Skeletal muscle cell (primary cell): ENCODE data around the gene LGALSL.

Experiments
- DNase-seq: peaks from one replicate; pipeline ENCODE4 v3.0.0-alpha.2; 2010; ENCODE audit warnings: low read depth
- H3K4me3 ChIP-seq: 2 replicates; pipeline ENCODE4 v1.5.1; 2011; ENCODE audit warnings: low read depth, mild to moderate bottlenecking, control low read depth, low read length, moderate library complexity

The LGALSL gene

GRCh38 chr2:64467096-64467843, 13.3 kb downstream of the LGALSL start:
- no peak overlapping the region for H3K4me3 ChIP-seq
- no peak for DNase-seq

DNA sequence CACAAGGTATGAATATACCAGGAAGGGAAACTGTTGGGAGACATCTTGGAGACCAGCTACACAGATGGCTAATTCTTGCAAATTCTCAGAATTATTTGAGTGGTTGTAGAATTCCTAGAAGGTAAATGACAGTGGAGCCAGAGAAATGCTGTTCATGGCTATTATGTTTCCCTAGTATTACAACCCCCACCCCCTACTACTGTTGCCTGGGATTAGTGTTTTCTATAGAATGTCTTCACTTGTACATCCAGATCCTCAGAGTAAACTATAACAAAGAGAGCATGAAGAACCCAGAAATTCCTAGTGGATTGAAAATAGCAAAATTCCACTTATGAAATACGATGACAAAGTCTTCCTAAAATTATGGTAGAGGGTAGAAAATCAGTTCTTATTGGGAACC, 15.3 kb downstream of the LGALSL start:
- DNase-seq: no peak
- no peak overlapping the region for H3K4me3 ChIP-seq

DNA sequence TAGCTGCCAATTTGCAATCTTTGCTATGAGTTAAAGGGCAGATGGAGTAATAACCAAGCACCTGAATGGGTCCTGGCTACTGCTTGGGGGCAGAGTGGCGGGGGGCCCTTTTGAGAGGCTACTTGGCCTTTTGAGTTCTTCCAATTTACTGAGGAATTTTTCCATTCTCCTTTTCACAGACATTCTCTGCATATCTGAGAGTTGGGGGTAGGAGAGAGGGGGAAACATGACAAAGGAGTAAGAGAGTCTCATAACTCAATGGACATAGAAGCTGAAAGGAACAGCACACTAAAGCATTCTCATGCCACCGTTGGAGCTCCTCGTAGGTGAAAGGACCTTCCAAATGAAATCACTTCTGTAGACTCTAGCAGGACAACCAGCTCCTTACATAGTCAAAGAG, 16.1 kb downstream of the LGALSL start:
- DNase-seq: no peak
- no peak overlapping the region for H3K4me3 ChIP-seq

GRCh38 chr2:64470766-64471295, 16.9 kb downstream of the LGALSL start:
- DNase-seq: no peak

GRCh38 chr2:64471600-64471999, 17.6 kb downstream of the LGALSL start:
- no peak for DNase-seq
- no peak overlapping the region for H3K4me3 ChIP-seq

More at GRCh38 chr2:64470766-64471295, 16.9 kb downstream of the LGALSL start:
- no peak overlapping the region for H3K4me3 ChIP-seq

DNA sequence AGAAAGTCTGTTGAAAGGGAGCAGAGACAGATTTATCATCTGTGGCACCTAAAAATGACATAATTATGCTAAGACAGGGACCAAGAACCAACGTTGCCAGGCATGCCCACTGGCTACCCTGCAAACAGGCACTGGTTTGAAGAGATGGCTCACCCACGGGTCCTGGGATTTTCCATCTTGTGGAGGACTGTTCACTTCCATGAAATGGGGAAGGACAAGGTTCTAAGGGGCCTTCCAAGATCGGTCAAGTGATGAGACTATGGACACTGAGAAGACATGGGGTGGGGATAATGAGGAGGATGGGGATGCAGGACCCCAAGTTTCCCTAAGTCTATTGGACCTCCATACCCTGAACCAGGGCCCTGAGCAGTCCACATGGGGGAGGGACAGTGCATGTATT, 18.9 kb downstream of the LGALSL start:
- DNase-seq: no peak
- H3K4me3 ChIP-seq: no peak overlapping the region

- no peak overlapping the region for H3K4me3 ChIP-seq
- DNase-seq: no peak
Measured at GRCh38 chr2:64474121-64474571, 20.2 kb downstream of the LGALSL start.

- H3K4me3 ChIP-seq: no peak overlapping the region
Measured at GRCh38 chr2:64474636-64475035, 20.7 kb downstream of the LGALSL start.

GRCh38 chr2:64477037-64477436, 23.1 kb downstream of the LGALSL start:
- H3K4me3 ChIP-seq: no peak overlapping the region
- no peak for DNase-seq

More at GRCh38 chr2:64474636-64475035, 20.7 kb downstream of the LGALSL start:
- DNase-seq: no peak

DNA sequence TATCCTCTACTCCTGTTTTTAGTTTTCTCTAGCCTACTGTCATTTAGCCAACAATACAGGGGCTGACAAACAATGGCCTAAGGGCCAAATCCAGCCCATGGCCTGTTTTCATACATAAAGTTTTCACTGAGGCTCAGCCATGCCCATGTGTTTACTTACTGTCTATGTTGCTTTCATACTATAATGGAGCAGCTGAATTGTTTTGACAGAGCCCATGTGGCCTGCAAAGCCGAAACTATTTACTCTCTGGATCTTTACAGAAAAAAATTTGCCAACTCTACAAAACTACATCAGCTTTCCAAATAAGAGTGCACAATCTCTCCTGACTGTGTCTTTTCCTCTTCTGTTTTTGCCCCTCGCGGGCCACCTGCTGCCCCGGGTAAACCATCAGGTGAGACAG, 24.0 kb downstream of the LGALSL start:
- DNase-seq: no peak
- H3K4me3 ChIP-seq: no peak overlapping the region

- H3K4me3 ChIP-seq: no peak overlapping the region
- DNase-seq: no peak
Measured at GRCh38 chr2:64478502-64479230, 24.7 kb downstream of the LGALSL start.

GRCh38 chr2:64479259-64480117, 25.5 kb downstream of the LGALSL start:
- no peak overlapping the region for H3K4me3 ChIP-seq
- DNase-seq: no peak

DNA sequence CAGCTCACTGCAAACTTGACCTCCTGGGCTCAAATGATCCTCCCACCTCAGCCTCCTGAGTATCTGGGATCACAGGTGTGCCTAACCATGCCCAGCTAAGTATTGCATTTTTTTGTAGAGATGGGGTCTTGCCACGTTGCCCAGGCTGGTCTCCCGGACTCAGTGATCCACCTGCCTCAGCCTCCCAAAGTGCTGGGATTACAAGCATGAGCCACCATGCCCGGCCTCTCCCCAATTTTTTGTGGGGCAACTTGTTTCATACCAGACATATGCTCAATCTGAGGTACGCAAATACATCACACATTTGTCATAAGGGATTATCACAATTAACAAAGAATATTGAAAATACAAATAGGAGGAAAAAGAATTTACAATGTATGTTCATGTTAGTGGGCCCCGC, 27.7 kb downstream of the LGALSL start:
- DNase-seq: no peak
- H3K4me3 ChIP-seq: no peak overlapping the region

- DNase-seq: no peak
- no peak overlapping the region for H3K4me3 ChIP-seq
Measured at GRCh38 chr2:64482243-64482642, 28.3 kb downstream of the LGALSL start.

DNA sequence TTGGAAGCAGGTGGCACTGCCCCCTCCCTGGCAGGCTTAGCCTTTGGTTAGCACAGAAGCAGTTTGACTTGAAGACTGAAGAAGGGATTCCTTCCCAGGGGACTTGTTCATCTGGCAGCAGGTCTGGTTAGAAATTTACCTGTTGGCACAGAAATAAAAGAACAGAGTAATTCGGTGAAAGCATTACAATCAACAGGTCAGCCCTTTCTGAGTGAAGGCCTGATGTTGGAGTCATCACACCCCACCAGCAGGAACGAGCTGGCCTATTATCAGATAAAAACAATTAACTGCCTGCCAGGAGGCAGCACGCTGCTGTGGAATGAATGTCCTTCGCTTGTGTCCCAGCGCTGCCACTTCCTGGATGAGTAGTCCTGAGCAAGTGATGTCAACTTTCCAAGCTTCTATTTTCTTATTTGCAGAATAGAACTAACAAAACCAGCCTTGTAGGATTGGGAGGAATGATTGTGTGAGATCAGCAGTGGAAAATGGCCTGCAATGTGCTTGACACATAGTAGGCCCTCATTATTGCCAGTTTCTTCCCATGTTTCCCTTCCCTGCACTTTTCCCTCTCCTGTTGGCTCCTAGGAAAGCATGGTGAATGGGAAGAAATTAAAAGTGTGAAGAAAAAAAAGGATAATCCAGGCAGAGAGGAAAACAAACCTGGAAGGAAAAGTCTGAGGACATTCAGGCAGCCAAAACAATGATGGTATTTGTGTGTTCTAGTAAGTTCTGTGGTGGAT, 29.0 kb downstream of the LGALSL start:
- H3K4me3 ChIP-seq: no peak overlapping the region
- DNase-seq: no peak

GRCh38 chr2:64485331-64485730, 31.4 kb downstream of the LGALSL start:
- H3K4me3 ChIP-seq: no peak overlapping the region
- DNase-seq: no peak

GRCh38 chr2:64485961-64486360, 32.0 kb downstream of the LGALSL start:
- no peak for DNase-seq

DNA sequence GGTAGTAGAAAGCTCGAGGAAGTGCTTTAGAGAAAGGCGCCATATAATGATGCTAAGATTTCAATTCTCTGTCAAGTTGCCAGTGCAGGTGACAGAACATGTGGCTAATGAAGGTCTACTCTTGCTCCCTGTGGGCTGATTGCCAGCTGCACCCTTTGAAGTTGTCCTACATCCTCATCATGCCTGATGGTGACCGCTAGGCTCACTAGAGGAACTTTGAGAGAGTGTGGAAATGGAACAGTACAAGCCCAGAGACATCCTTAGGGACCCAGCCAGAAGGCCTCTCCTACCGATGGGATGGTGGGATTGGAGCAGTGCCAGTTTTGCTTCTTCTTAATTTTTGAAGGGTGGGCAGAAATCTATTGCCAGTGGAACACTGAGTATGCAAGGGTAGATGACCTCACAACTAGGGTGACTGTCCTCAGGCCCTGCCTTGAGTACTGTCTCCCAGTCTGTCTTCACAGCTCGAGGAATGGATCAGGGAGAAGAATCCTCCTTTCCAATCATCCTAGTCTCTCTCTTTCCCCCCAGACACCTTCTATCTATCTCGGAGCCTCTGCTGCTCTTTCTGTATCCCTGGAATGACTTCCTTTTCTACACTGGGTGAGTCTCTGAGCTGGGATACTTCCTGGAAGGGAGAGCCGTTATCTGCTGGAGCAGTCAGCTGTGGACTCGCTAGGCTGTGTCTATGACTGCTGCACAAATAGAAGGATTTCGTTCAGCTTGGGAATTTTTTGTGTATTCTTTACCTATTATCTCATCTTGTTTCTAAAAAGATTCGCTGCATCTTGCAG, 33.5 kb downstream of the LGALSL start:
- DNase-seq: no peak
- no peak overlapping the region for H3K4me3 ChIP-seq

More at GRCh38 chr2:64485961-64486360, 32.0 kb downstream of the LGALSL start:
- H3K4me3 ChIP-seq: no peak overlapping the region
